Activated T-cell treated with anti-CD3 and anti-CD28 coated beads, Interleukin-2, amount 50 U/mL, for 4 hours (primary cell): ENCODE measurements around the gene ALAS1. TPM values are rescaled to one million over a fixed set of nuclear protein-coding genes. Genes with fewer than 3 reads are reported as not detected.

Source experiments
- ATAC-seq, 2 donors: fragments of 200-7000 bp; cut with Tn5 transposase; one replicate each; pipeline ENCODE4 v1.10.0; 2021
- DNase-seq: peaks from one replicate; pipeline ENCODE4 v3.0.0-alpha.2; 2020
- H3K27me3 Mint-ChIP-seq: one replicate; pipeline ENCODE4 v1.8.0; 2021; ENCODE audit warnings: low read depth, mixed read lengths
- H3K36me3 Mint-ChIP-seq: one replicate; pipeline ENCODE4 v1.8.0; 2022; ENCODE audit warnings: mixed read lengths; ENCODE audit not compliant: insufficient read depth
- H3K4me1 Mint-ChIP-seq: one replicate; pipeline ENCODE4 v1.8.0; 2021; ENCODE audit warnings: low read depth, mixed read lengths
- H3K4me3 Mint-ChIP-seq: one replicate; pipeline ENCODE4 v1.8.0; 2021; ENCODE audit warnings: mild to moderate bottlenecking, moderate library complexity, mixed read lengths
- H3K9me3 Mint-ChIP-seq: one replicate; pipeline ENCODE4 v1.8.0; 2021; ENCODE audit warnings: mixed read lengths
- total RNA-seq, 3 donors: library from RNA; stranded (reverse); gene quantifications; one replicate each; pipeline ENCODE4 v1.2.1, GENCODE V29; 2021

The ALAS1 gene
- total RNA-seq, 3 donors from 2014 or later = 61.8 to 70.9 (median 66.2) TPM

DNA sequence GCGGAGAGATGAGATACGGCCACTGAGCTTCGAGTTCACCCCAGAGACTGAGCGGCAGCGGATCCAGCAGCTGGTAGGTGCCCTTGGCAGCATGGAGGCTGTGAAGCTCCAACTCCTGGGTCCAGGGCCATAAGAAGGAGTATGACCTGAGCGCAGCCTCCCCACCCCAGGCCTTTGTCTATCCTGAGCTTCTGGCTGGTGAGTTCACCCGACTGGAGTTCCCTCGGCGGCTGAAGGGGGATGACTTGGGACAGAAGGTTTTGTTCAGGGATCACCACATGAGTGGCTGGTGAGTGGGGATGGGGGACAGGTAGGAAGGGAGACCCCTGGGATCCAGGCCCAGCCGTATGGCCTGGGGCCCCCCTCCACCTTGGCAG, 50.2 kb downstream of the ALAS1 start:
- Mint-ChIP-seq H3K36me3 (peaks cover 40% of the 10 kb centered on the region), H3K9me3 (no peaks in the 10 kb centered on the region), H3K27me3 (no peaks in the 10 kb centered on the region), H3K4me3 (peak overlapping the region; percentile 88), H3K4me1 (peaks cover 75% of the 10 kb centered on the region)
- ATAC-seq (no peak), DNase-seq (no peak)

DNA sequence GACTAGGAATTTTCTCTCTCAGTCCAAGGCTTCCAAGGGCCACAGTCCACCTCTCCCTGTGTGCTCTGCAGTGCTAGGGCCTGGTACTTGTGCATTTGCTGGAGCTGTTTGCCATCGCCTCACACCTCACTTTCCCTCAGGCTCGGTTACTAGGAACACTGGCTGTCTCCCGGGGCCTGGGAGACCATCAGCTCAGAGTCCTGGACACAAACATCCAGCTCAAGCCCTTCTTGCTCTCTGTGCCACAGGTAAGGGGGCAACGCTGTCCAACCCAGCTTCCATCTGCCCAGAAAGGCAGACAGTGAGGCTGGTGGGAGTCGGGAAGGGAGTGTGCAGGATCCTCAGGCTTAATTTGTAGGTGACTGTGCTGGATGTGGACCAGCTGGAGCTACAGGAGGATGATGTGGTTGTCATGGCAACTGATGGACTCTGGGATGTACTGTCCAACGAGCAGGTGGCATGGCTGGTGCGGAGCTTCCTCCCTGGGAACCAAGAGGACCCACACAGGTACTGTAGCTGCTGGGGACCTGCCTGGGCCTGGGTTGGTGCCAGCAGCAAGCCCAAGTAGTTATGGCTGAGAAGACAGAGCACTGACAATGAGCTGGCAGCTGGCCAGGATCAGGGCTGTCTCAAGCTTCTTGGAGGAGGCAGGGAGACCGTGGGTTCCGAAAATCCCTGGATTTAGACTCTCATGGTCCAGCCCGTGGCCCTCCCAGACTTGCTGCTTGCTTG, 51.0 kb downstream of the ALAS1 start:
- DNase-seq = no peak

DNA sequence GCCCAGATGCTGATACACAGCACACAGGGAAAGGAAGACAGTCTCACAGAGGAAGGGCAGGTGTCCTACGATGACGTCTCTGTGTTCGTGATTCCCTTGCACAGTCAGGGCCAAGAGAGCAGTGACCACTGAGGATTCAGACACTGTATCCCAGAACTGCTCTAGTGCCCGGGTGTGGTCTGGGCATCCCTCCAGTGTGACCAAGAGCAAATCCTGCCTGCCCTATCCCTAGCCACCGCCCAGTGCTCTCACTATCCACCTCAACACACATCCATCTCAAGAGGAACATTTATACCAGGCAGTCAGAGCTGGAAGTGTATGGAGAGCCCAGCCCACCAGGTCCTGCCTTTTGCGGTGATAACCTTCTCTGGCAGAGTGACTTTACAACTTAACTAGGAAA, 51.7 kb downstream of the ALAS1 start:
- peaks cover 44% of the 10 kb centered on the region for H3K36me3 Mint-ChIP-seq
- no peak for DNase-seq

More for the DNA sequence above, 51.0 kb downstream of the ALAS1 start:
- Mint-ChIP-seq H3K27me3 (no peaks in the 10 kb centered on the region), H3K4me3 (no peak overlapping the region), H3K36me3 (peaks cover 43% of the 10 kb centered on the region), H3K4me1 (peaks cover 75% of the 10 kb centered on the region), H3K9me3 (no peaks in the 10 kb centered on the region)
- no peak for ATAC-seq

DNA sequence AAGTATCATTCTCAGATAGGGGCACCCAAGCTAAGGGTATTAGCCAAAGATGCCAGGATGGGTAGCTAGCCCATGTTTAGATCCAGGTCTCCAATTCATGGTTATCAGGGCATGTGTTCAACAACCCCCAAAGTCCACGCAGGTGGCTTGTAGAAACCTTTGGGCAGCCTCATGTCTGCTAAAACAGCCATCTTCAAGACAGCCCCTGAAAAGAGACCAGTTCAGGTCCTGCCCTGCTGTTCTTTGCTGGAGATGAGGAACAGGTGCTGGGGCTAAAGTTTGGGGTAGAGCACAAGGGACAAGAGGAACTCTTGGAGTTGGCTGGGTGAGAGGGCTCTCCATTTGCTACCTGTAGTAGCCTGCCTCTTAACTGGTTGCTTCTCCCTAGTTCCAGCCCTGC, 52.2 kb downstream of the ALAS1 start:
- H3K4me1 Mint-ChIP-seq = peaks cover 75% of the 10 kb centered on the region
- H3K4me3 Mint-ChIP-seq = no peak overlapping the region
- no peaks in the 10 kb centered on the region for H3K27me3 Mint-ChIP-seq
- no peak for DNase-seq
- H3K36me3 Mint-ChIP-seq = peaks cover 46% of the 10 kb centered on the region
- ATAC-seq = no peak
- H3K9me3 Mint-ChIP-seq = no peaks in the 10 kb centered on the region

More for the DNA sequence above, 51.7 kb downstream of the ALAS1 start:
- Mint-ChIP-seq H3K27me3 (no peaks in the 10 kb centered on the region), H3K9me3 (no peaks in the 10 kb centered on the region), H3K4me3 (no peak overlapping the region), H3K4me1 (peaks cover 75% of the 10 kb centered on the region)
- ATAC-seq = no peak

DNA sequence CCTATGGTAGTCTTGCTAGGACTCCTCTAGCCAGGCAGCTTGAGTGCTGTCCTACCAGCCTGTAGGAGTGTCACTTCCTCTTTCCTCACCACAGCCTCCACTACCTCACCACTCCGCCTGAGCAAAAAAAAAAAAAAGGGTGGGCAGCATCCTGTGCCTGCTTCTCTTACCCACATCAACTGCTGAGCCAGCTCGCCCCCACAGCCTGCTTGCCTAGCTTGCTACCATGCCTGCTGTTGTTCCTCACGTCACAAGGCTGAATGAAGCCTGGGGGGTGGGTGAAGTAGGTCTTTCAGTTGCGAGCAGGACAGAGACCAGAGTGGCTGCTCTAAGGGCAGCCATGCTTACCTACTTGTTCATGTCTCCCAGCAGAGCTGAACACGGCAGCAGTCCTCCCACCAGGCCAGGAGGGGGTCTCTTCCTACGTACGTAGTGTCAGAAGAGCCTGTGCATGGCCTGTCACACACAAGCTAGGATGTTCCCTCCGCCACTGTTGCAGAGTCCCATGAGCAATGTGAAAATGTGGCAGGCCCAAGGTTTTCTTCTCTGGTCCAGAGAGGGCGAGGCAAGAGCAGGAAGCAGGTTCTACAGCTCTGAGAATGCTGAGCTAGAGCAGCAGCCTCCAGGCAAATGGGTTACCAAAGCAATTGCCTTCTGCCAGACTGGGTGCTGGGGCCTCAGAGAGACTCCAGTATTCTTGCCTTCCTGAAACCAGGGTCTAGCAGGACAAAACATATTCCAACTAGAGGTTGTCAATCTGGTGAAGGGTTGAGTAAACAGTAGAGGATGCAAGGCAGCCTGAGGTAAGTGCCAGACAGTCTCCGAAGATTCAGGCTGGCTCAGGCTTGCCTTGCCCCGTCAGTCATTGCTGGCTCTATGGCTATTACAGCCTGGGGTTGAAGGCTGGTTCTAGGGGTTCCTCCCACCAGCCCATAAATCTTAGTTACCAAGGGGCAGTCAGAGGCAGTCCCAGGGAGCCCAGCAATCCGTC, 55.6 kb downstream of the ALAS1 start:
- peak; percentile 79 for DNase-seq
- H3K27me3 Mint-ChIP-seq = no peaks in the 10 kb centered on the region
- H3K4me3 Mint-ChIP-seq = peak overlapping the region; percentile 68
- peaks cover 83% of the 10 kb centered on the region for H3K4me1 Mint-ChIP-seq
- H3K9me3 Mint-ChIP-seq = no peaks in the 10 kb centered on the region
- H3K36me3 Mint-ChIP-seq = peaks cover 65% of the 10 kb centered on the region
- ATAC-seq = peak; percentile 82 to 90

DNA sequence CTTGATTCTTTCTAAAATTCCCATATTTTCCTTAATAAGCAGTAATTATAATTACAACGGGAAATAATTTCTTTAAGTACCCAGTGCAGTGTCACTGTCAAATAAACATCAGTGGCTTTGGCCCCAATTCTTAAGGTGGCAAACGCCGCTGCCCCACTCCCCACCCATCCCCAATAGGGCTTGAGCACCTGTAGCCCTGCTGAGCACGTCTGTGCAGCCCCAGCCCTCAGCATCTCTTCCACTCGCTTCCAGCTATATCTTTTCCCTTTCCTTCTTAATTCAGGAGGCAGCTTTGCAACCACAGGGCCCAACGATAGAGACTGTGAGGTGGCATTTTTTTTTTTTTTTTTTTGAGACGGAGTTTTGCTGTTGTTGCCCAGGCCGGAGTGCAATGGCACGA, 56.6 kb downstream of the ALAS1 start:
- peaks cover 87% of the 10 kb centered on the region for H3K4me1 Mint-ChIP-seq
- H3K36me3 Mint-ChIP-seq = peaks cover 65% of the 10 kb centered on the region
- DNase-seq = no peak
- ATAC-seq = no peak
- H3K9me3 Mint-ChIP-seq = no peaks in the 10 kb centered on the region
- peak overlapping the region; percentile 4 for H3K4me3 Mint-ChIP-seq
- H3K27me3 Mint-ChIP-seq = no peaks in the 10 kb centered on the region

DNA sequence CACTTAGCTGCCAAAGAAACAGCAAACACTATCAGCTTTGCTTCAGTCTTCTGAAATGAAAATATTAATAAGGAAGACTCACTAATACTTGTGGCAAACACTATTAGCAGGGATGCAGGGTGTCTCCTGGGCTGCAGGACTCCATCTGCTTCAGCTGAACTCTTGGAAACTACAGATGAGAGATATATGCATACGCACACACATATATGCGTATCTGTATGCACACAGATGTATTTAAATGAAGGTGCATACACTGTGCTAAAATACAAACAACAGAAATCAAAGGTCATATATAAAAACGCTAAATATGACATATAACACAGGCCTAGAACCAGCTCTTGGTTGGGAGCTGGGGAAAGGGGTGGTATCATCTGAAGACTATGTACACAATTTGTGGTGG, 58.2 kb downstream of the ALAS1 start:
- peaks cover 88% of the 10 kb centered on the region for H3K4me1 Mint-ChIP-seq
- no peaks in the 10 kb centered on the region for H3K9me3 Mint-ChIP-seq
- H3K27me3 Mint-ChIP-seq = no peaks in the 10 kb centered on the region
- DNase-seq = no peak
- ATAC-seq = no peak
- no peak overlapping the region for H3K4me3 Mint-ChIP-seq
- H3K36me3 Mint-ChIP-seq = peaks cover 64% of the 10 kb centered on the region

DNA sequence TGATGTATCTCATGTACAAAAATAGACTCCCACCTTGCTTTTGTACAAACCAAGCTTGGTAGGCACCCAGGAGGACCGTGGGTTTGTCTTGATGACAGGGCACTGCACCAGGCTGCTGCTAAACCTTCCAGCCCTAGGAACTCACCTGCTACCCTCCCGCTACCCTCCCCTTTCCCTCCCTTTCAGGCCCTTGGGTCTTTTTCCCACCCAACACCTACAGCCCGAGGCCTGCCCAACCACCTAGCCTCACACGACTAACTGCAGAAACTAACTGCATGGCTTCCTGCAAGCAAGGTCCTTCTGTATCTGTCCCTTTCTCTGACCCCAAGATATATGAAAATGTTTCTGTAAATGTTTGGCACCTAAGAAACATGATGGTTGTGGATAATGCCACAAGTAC, 58.7 kb downstream of the ALAS1 start:
- H3K27me3 Mint-ChIP-seq = no peaks in the 10 kb centered on the region
- peaks cover 91% of the 10 kb centered on the region for H3K4me1 Mint-ChIP-seq
- DNase-seq (no peak), ATAC-seq (no peak)
- H3K9me3 Mint-ChIP-seq = no peaks in the 10 kb centered on the region
- peaks cover 68% of the 10 kb centered on the region for H3K36me3 Mint-ChIP-seq
- H3K4me3 Mint-ChIP-seq = no peak overlapping the region

DNA sequence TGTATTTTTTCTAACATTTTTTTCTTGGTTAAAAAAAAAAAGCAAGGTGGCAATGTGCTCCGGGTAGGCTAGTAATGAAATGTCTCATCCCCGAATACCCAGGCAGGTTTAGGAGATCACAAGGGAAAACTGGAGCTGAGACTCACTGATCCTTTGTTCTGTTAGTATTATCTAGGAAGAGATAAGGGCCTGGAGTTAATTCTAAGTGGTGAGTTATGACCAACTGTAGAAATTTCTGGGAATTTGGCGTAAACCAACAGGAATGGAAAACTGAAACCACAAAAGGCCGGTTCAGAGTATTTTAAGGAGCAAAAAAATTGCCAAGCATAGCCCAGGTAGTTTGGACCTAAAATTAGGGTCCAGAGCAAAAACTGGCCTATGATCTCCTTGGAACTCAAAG, 60.0 kb downstream of the ALAS1 start:
- no peak for ATAC-seq
- H3K4me1 Mint-ChIP-seq = peaks cover 93% of the 10 kb centered on the region
- no peak for DNase-seq
- no peak overlapping the region for H3K4me3 Mint-ChIP-seq
- H3K27me3 Mint-ChIP-seq = no peaks in the 10 kb centered on the region
- H3K9me3 Mint-ChIP-seq = no peaks in the 10 kb centered on the region
- H3K36me3 Mint-ChIP-seq = peaks cover 66% of the 10 kb centered on the region

DNA sequence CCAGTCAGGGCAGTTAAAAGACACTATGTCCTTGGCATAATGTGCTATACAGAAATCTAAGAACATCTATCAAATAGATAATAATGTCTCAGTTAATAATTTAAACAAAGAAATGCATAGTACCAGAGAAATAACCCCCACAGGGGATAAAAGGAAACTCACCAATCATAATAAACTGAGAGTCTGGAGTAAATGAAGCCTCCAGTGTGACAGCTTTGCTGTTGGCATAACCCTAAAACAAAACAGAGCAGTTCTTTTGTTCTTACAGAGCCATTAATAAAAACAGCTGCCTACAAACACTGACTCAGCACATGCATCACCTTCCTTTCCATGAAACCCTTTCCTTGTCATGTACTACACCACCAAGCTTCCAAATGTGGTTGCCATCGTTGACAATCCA, 61.1 kb downstream of the ALAS1 start:
- peaks cover 93% of the 10 kb centered on the region for H3K4me1 Mint-ChIP-seq
- no peak for DNase-seq
- H3K36me3 Mint-ChIP-seq = peaks cover 72% of the 10 kb centered on the region
- peak in 1 of 2 donors; percentile 38 for ATAC-seq
- no peaks in the 10 kb centered on the region for H3K27me3 Mint-ChIP-seq
- H3K4me3 Mint-ChIP-seq = no peak overlapping the region
- no peaks in the 10 kb centered on the region for H3K9me3 Mint-ChIP-seq

DNA sequence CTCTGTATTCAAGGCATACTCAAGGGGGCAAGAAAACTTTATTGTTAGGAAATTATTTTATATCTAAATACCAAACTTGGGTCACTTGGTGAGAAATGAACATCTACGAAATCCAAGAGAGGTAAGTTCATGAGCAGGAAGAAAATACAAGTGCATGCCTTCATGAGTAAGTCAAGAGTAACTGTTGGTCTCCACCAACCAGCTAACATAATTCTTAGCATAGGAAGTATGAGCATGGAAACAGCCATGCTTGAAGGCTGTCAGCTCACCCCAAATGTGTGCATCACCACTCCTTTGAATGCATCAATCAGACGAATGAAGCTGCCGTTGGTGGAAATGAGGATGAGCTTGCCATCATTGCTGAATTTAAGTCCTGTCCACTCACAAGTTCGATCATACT, 61.5 kb downstream of the ALAS1 start:
- H3K4me3 Mint-ChIP-seq = no peak overlapping the region
- no peaks in the 10 kb centered on the region for H3K27me3 Mint-ChIP-seq
- H3K4me1 Mint-ChIP-seq = peaks cover 93% of the 10 kb centered on the region
- peaks cover 76% of the 10 kb centered on the region for H3K36me3 Mint-ChIP-seq
- DNase-seq (no peak), ATAC-seq (peak in 1 of 2 donors; percentile 24)
- H3K9me3 Mint-ChIP-seq = no peaks in the 10 kb centered on the region

DNA sequence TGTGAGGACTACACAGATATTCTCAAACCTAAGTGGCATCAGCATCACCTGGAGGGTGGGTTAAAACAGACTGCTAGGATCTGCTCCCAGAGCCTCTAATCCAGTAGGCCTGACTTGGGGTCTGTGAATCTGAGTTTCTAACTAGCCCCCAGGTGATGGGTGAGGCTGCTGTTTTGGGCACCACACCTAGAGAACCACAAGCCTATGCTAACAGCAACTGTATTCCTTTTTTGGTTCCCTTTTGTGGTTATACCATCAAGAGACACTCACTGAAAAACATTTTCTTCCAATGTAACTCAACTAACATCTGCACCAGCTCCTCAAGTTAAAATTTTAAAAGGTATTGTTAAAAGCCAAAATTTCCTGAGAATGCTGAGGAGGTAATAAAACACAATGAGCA, 64.5 kb downstream of the ALAS1 start:
- H3K9me3 Mint-ChIP-seq = no peaks in the 10 kb centered on the region

More for the DNA sequence above, 64.5 kb downstream of the ALAS1 start:
- Mint-ChIP-seq H3K4me3 (no peak overlapping the region), H3K27me3 (no peaks in the 10 kb centered on the region), H3K4me1 (peaks cover 79% of the 10 kb centered on the region), H3K36me3 (peaks cover 71% of the 10 kb centered on the region)
- DNase-seq (no peak), ATAC-seq (no peak)
